Fibroblast of the conjunctiva (primary cell): ENCODE data around the gene IL4I1.

Source experiments
- DNase-seq: peaks from one replicate; pipeline ENCODE4 v3.0.0-alpha.2; 2010; ENCODE audit warnings: low read depth

Gene IL4I1

DNA sequence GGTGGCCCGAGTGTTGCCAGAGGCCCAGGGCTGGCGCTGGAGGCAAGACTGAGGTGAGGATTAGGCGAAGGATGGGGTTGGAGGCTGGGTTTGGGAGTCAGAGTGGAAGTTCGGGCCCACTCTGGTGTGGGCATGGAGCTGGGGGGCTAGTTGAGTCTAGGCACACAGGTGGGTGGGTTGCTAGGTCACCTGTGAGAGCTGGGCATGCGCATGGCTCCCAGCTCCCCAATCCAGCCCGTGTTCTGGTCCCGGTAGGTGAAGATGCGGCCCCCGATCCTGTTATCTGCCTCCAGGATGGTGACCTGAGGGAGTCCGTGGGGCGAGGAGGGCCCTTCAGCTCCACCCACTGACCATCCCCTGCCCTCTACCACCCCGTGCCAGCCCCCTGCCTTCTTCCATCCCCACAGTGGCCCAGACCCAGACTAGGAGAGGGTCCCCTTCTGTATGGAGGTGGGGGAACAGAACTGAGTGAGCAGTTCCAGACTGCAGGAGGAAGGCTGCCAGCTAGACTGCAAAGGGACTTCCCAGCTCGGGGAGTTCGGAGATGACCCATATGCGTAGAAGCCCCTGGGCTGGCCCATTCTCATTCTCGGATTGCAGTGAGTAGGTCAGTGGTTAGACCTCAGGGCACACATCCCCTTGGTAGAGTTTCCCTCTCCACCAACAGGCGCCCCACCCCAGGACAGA is 1.7 kb downstream of the IL4I1 start:
- no peak for DNase-seq

- no peak for DNase-seq
Measured at GRCh38 chr19:49894011-49894664, 2.5 kb downstream of the IL4I1 start.

DNA sequence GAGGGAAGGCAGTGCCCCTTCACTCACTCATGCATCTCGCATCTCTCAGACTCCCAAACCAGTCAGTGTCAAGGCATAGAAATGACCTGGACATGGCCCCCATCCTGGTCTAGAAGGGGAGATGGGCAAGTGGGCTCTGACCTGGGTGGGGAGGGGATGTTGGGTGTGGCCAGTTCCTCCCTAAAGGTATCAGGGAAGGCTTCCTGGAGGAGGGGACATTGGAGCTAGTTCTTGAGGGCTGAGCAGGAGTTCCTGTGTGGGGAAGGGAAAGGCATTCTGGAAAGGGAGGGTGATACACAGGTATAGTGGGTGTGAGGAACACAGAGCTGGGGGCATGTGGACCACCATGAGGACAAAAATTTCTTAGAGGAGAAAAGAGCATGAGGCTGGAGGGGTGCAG is 4.0 kb downstream of the IL4I1 start:
- no peak for DNase-seq

DNA sequence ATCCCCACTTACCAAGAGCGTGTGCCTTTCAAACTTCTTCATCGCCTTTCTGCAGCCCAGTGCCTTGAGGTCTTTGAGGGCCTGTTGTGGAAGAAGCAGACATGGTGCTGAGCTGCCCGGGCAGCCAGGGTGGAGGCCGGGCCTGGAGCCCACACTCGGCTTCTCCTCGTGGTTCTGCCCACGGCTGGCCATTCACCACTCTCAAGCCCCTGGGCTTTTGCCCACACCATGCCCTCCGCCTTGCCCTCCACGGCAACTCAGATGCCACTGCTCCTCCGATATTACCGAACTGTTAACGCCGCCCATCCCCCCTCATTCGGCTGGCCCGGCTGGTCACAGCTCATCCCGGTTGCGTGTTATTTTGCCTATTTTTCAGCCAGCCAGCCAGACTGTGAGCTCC is 5.3 kb downstream of the IL4I1 start:
- no peak for DNase-seq

GRCh38 chr19:49890349-49891311 is 6.1 kb downstream of the IL4I1 start:
- DNase-seq: no peak

GRCh38 chr19:49889687-49890348 is 6.9 kb downstream of the IL4I1 start:
- peak; percentile 43 for DNase-seq

DNA sequence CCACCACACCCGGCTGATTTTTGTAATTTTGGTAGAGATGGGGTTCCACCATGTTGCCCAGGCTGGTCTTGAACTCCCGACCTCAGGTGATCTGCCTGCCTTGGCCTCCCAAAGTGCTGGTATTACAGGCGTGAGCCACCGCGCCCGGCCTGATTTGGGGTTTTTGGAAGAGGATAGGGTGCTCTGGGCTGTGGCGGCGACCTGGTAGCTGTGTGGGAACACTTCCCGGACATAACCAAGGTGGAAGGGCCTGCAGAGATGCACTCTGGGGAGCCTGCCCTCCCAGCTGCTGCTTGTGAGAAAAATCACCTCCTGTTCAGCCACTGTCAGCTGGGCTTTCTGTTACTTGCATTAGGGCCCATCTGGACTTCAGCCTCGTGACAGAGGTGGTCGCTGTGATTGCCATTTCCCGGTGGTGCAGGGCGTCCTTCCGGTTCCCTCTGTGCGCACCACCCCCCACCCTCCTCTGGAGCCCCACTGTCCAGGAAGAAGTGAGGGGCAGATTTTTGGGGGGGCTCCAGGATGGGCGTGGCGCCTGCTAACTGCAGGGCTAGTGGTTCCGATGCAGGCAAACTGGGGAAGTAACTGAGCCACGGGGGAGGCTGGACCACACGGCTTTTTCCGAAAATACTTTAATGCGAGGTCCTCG is 7.5 kb downstream of the IL4I1 start:
- DNase-seq: no peak

DNA sequence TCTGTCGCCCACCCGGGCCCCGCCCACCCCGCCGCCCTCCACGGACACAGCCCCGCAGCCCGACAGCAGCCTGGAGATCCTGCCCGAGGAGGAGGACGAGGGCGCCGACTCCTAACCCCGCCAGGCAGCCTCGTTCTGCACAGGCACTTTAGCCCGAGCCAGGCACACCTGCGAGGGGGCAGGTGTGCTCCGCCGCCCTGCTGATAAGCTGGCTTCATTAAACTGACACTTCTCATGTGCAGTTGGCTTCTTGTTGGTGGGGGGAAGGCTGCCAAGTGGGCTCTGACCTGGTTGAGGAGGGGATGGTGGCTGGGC is 8.2 kb downstream of the IL4I1 start:
- no peak for DNase-seq

GRCh38 chr19:49887665-49888509 is 8.8 kb downstream of the IL4I1 start:
- no peak for DNase-seq

GRCh38 chr19:49887037-49887664 is 9.5 kb downstream of the IL4I1 start:
- no peak for DNase-seq

DNA sequence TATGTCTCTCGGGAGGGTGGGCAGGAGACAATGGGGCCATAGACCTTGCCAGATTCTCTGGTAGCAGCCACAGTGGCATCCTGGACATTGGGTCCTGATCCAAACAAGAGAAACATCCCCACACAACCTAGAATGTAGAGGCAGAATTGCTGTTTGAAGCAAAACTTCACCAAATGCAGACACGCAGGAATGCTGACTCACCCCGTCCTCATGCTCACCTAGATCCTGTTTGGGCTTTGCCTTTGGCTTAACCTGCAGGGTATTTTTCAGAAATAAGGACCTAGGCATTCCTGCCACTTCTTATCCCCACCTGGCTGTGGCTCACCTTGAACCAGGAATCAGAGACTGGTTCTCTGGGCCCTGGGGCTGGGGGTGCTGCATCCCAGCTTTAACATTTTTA is 11.9 kb downstream of the IL4I1 start:
- no peak for DNase-seq

DNA sequence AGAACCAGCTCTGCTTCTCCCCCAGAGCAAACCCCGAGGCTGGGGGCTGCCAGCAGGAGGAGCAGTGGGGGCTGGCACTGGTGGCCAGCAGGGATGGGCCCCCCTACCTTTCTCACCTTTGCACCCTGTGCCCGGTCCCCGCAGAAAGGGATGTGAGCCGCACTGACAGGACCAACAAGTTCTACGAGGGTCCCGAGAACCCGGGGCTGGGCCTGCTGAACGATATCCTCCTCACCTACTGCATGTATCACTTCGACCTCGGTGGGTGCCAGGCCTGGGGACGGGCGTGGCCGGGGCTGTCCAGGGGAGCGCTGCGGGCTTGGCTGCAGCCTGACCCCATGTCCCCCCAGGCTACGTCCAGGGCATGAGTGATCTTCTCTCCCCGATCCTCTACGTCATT is 12.6 kb downstream of the IL4I1 start:
- DNase-seq: no peak

DNA sequence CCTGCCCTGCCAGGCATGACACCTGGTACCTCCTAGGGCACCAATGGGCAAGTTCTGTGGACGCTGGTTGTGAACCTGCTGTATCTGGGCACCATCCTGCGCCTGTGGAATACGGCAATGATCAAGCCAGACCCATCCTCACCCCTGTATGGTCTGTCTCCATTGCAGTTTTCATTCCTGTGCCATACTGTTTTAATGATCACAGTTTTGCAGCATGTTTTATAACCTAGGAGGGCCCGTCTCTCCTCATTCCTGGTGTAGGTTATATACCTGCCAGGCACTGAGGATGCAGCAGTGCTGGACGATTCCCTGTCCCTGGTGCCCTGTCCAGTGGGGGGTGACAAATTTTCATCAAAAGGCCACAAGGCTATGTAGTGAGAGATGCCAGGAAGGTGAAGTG is 13.6 kb downstream of the IL4I1 start:
- no peak for DNase-seq

- DNase-seq: no peak
Measured at GRCh38 chr19:49882643-49883042, 14.0 kb downstream of the IL4I1 start.

- DNase-seq: no peak
Measured at GRCh38 chr19:49881672-49882394, 14.9 kb downstream of the IL4I1 start.

DNA sequence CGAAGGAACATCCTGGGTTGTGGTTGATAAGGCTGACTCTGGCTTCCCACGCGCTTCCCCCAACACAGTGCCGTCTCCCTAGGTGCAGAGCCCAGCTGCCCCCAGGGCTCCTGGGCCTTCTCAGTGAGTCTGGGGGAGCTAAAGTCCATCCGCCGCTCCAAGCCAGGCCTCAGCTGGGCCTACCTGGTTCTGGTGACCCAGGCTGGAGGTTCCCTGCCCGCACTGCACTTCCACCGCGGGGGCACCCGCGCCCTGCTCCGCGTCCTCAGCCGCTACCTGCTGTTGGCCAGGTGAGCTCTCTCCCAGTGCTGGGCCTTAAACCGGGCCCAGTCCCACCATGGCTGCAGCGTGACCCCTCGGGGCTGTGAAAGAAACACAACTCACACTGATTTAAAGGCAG is 15.5 kb downstream of the IL4I1 start:
- DNase-seq: no peak

DNA sequence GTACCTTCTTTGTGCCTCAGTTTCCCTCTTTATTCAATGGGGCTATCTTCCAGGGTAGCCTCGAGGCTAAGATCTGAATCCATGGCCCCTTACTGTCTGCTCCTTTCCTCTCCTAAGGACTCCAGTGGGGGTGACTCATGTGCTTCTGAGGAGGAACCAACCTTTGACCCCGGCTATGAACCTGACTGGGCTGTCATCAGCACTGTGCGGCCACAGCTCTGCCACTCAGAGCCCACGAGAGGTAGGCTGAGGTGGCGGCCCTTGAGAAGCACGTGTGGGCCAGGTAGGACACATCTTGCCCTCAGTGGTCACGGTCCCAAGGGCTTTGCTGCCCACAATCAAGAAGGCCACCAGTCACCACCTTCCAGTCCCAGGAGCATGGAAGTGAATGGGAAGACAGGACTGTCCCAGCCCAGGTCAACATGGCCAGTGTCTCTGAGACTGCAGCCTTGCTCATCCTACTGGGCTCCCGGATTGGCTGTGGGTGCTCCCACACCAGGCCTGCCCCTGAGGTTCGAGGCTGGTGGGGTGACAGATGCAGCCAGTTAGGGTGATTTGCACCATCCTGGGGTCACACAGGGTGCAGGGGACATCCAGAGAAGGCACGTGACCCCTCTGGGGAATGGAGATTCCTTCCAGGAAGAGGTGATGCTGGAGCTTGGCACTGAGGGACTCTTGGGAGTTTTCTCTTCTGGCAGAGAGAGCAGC is 16.4 kb downstream of the IL4I1 start:
- DNase-seq: no peak

GRCh38 chr19:49879243-49879963 is 17.3 kb downstream of the IL4I1 start:
- no peak for DNase-seq

DNA sequence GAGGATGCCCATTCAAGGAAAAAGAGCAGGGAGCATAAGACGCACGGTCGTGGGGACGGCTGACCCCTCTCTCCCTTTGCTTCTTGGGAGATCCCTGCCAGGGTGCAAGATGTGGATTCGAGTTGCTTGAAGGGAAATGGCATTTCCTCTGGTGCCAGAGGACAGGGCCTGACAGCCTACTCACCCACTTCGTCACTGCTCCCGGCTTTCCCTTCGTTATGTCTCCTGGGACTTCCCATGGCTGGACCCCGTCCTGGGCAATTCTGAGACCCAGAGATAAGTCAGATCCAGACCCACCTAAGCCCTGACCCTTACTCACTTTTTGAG is 18.0 kb downstream of the IL4I1 start:
- no peak for DNase-seq
